ENCODE measurements around the gene NUP210. TPM values are rescaled to one million over a fixed set of nuclear protein-coding genes. Genes with fewer than 3 reads are reported as not detected.

NUP210 gene
- total RNA-seq, 1 donor from 2014 or later: 1.4 TPM

DNA sequence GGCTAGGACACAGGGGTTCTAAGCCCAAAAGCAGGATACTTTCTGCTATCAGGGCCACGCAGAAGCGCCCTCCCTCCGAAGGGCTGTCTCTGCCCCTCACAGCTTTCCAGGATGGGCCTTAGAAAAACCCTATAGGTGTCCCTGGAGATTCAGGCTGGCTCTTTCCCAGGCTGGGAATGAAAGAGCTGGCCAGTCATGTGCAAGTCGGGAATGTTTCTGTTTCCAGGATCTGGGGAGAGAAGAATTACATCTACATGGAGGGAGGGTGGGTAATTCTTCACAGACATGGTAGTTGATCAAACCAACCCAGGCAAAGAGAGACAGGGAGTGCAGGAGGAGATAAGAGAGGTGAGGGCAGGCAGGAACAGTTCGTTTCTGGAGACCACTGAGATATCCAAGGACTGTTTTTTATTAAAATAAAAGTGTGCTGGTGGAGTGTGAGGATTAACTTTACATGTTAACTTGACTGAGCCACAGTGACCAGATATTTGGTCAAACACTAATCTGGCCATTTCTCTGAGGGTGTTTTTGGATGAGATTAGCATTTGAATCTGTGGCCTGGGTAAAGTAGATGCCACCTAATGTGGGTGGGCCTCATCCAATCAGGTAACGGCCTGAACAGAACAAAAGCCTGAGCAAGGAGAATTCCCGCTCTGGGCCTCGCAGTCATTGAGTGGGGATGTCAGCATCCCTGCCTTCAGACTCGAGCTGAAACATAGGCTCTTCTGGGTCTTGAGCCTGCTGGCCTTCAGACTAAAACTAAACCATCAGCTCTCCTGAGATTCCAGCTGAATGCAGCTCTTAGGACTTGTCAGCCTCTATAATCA, 15.3 kb downstream of the NUP210 start:
- no peak overlapping the region for H3K4me3 Mint-ChIP-seq (ENCODE audit: unreplicated experiment)
- H3K4me1 Mint-ChIP-seq (ENCODE audit: unreplicated experiment): no peaks in the 10 kb centered on the region
- TF ChIP-seq, protein P1, sequence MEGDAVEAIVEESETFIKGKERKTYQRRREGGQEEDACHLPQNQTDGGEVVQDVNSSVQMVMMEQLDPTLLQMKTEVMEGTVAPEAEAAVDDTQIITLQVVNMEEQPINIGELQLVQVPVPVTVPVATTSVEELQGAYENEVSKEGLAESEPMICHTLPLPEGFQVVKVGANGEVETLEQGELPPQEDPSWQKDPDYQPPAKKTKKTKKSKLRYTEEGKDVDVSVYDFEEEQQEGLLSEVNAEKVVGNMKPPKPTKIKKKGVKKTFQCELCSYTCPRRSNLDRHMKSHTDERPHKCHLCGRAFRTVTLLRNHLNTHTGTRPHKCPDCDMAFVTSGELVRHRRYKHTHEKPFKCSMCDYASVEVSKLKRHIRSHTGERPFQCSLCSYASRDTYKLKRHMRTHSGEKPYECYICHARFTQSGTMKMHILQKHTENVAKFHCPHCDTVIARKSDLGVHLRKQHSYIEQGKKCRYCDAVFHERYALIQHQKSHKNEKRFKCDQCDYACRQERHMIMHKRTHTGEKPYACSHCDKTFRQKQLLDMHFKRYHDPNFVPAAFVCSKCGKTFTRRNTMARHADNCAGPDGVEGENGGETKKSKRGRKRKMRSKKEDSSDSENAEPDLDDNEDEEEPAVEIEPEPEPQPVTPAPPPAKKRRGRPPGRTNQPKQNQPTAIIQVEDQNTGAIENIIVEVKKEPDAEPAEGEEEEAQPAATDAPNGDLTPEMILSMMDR (IDR thresholded peaks at IDR 0.05): no peak
- H3K36me3 Mint-ChIP-seq (ENCODE audit: unreplicated experiment): no peaks in the 10 kb centered on the region
- peaks cover 10% of the 10 kb centered on the region for H3K9me3 Mint-ChIP-seq (ENCODE audit: unreplicated experiment)
- no peak overlapping the region for H3K27ac Mint-ChIP-seq (ENCODE audit: unreplicated experiment)
- no peaks in the 10 kb centered on the region for H3K27me3 Mint-ChIP-seq (ENCODE audit: unreplicated experiment)
- no peak for DNase-seq (ENCODE audit: extremely low spot score, unreplicated experiment)

DNA sequence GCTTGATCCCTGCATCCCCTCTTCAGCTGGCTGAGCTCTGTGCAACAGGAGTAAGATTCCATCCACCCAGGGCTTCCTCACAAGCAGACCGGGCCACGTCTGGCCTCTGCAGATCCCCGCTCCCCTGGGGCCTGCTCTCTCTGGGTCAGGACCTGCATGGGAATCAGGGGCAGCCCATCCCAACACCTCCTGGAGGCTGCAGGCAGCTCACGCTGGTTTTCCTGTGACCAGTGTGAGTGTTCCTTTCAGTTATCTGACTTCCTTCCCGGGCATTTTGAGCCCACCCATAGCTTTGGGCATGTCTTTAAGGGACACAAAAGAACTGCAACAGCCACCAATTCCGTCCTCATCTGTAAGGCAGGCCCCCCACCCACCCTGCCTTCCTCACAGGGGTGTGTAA, 16.3 kb downstream of the NUP210 start:
- no peaks in the 10 kb centered on the region for H3K27me3 Mint-ChIP-seq (ENCODE audit: unreplicated experiment)
- TF ChIP-seq, protein P1 (IDR thresholded peaks at IDR 0.05): no peak

DNA sequence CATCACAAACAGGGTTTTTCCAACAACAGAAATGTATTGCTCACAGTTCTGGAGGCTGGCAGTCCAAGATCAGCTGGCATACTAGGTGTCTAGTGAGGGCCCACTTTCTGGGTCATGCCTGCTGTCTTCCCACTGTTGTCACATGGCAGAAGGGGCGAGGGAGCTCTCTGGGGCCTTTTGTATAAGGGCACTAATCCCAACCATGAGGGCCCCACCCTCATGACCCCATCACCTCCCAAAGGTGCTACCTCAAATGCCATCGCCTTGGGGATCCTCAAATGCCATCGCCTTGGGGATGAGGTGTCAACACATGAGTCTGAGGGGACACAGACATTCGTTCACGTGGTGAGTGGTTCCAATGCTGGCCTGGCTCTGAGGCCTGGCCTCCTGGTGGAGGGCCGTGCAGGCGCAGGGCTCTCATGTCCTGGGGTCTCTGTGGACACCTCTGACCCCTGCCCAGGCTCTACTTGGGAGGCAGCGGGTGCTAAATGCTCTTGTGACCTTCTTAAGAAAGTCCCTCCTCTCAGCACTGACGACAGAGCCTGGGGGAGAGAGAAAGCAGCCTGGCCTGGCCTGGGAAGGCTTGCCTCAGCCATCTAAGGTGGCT, 16.8 kb downstream of the NUP210 start:
- H3K36me3 Mint-ChIP-seq (ENCODE audit: unreplicated experiment): no peaks in the 10 kb centered on the region
- no peaks in the 10 kb centered on the region for H3K27me3 Mint-ChIP-seq (ENCODE audit: unreplicated experiment)
- no peak overlapping the region for H3K4me3 Mint-ChIP-seq (ENCODE audit: unreplicated experiment)
- DNase-seq (ENCODE audit: extremely low spot score, unreplicated experiment): no peak
- TF ChIP-seq, protein P1 (IDR thresholded peaks at IDR 0.05): no peak
- no peak overlapping the region for H3K27ac Mint-ChIP-seq (ENCODE audit: unreplicated experiment)
- no peaks in the 10 kb centered on the region for H3K4me1 Mint-ChIP-seq (ENCODE audit: unreplicated experiment)
- peaks cover 9% of the 10 kb centered on the region for H3K9me3 Mint-ChIP-seq (ENCODE audit: unreplicated experiment)

More for the DNA sequence above, 16.3 kb downstream of the NUP210 start:
- Mint-ChIP-seq H3K9me3 (ENCODE audit: unreplicated experiment) (peaks cover 10% of the 10 kb centered on the region), H3K4me1 (ENCODE audit: unreplicated experiment) (no peaks in the 10 kb centered on the region), H3K36me3 (ENCODE audit: unreplicated experiment) (no peaks in the 10 kb centered on the region), H3K4me3 (ENCODE audit: unreplicated experiment) (no peak overlapping the region), H3K27ac (ENCODE audit: unreplicated experiment) (no peak overlapping the region)
- no peak for DNase-seq (ENCODE audit: extremely low spot score, unreplicated experiment)

DNA sequence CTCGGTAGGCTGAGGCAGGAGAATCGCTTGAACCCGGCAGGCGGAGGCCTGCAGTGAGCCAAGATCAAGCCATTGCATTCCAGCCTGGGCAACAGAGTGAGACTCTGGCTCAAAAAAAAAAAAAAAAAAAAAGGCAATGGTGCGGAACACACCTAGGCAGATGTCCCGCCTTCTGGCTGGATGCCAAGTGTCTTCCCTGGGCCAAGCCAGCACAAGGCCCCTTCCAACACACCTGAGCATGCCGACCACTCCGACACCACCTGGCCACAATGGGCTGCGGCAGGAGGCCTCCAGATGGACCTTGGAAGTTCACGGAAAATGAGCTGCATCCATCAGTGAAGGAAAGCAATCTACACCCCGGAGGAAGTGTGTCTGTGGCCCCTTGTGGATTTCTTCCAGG, 19.0 kb downstream of the NUP210 start:
- TF ChIP-seq, protein P1 (IDR thresholded peaks at IDR 0.05): no peak
- Mint-ChIP-seq H3K4me3 (ENCODE audit: unreplicated experiment) (no peak overlapping the region), H3K4me1 (ENCODE audit: unreplicated experiment) (no peaks in the 10 kb centered on the region), H3K27me3 (ENCODE audit: unreplicated experiment) (no peaks in the 10 kb centered on the region), H3K36me3 (ENCODE audit: unreplicated experiment) (no peaks in the 10 kb centered on the region), H3K27ac (ENCODE audit: unreplicated experiment) (no peak overlapping the region), H3K9me3 (ENCODE audit: unreplicated experiment) (no peaks in the 10 kb centered on the region)
- DNase-seq (ENCODE audit: extremely low spot score, unreplicated experiment): no peak

DNA sequence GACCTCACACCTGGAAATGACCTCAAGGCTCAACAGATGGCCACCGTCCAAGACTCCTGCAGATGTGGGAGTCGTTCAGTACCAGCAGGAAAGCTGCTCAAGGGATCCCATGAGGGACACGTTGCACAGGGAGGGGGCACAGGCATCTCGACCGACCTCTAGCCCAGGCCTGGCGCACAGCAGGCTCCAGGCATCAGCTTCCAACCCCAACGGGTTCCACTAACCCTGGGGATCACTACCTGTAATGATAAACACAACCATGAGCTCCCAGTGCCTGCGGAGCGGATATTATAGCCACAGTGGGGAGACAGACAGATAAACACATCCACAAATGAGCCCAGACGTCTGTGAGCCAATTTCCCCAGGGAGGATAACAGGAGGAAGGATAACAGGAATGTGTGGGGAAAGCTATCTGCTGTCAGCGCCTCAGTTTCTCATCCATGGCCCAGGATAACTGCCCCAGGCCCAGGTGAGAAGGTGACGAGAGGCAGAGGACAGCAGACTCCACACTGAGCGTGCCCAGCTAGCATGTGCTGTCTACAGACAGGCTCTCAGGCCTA, 19.9 kb downstream of the NUP210 start:
- no peak for DNase-seq (ENCODE audit: extremely low spot score, unreplicated experiment)
- Mint-ChIP-seq H3K4me3 (ENCODE audit: unreplicated experiment) (no peak overlapping the region), H3K27ac (ENCODE audit: unreplicated experiment) (no peak overlapping the region), H3K4me1 (ENCODE audit: unreplicated experiment) (no peaks in the 10 kb centered on the region), H3K9me3 (ENCODE audit: unreplicated experiment) (no peaks in the 10 kb centered on the region), H3K36me3 (ENCODE audit: unreplicated experiment) (no peaks in the 10 kb centered on the region), H3K27me3 (ENCODE audit: unreplicated experiment) (no peaks in the 10 kb centered on the region)
- TF ChIP-seq, protein P1 (IDR thresholded peaks at IDR 0.05): no peak
